Left ventricle myocardium inferior (tissue), 1 donor: ENCODE results near the gene ADGRE3. TPM values are rescaled to one million over a fixed set of nuclear protein-coding genes. Genes with fewer than 3 reads are reported as not detected.
"Not testable (repeated sequence)": the region's sequence is repeated elsewhere in the genome, so short reads cannot be mapped to it uniquely, and the experiment has no call there.

Experiments used
- DNase-seq: peaks from one replicate; pipeline ENCODE4 v3.0.0-alpha.2; 2020
- H3K27ac ChIP-seq: fragments of 200-600 bp; replicated peaks from 2 replicates; pipeline ENCODE4 v1.8.0; 2021
- H3K27me3 ChIP-seq: fragments of 200-600 bp; 2 replicates; pipeline ENCODE4 v1.8.0; 2021; ENCODE audit warnings: low read depth
- H3K36me3 ChIP-seq: fragments of 200-600 bp; 2 replicates; pipeline ENCODE4 v1.8.0; 2021
- H3K4me1 ChIP-seq: fragments of 200-600 bp; 2 replicates; pipeline ENCODE4 v1.8.0; 2021
- H3K4me3 ChIP-seq: fragments of 200-600 bp; 2 replicates; pipeline ENCODE4 v1.8.0; 2021; ENCODE audit warnings: mild to moderate bottlenecking, moderate library complexity
- H3K9me3 ChIP-seq: fragments of 200-600 bp; replicated peaks from 2 replicates; pipeline ENCODE4 v1.8.0; 2021
- intact Hi-C: fragments of 100-400 bp; cut with micrococcal nuclease; formaldehyde crosslinking; loops from one replicate; pipeline ENCODE4 v1.11.0; 2022
- total RNA-seq: library from RNA; stranded (reverse); fragmentation: NEBNext Ultra II Directional; extraction: Animal tissue kit (Norgen Biotek cat#: 25700); gene quantifications from one replicate; pipeline ENCODE4 v1.2.1, GENCODE V29; 2021
- TF ChIP-seq, protein P1 (sequence below): fragments of 200-600 bp; IDR thresholded peaks from 2 replicates; pipeline ENCODE4 v1.8.0; 2021; ENCODE audit warnings: antibody characterized with exemption, mild to moderate bottlenecking, borderline replicate concordance
- donor health status: DM: no; HTN: yes; CAD: no; lungs with severe emphysema.

The ADGRE3 gene
- total RNA-seq, 1 donor from 2014 or later: not detected

DNA sequence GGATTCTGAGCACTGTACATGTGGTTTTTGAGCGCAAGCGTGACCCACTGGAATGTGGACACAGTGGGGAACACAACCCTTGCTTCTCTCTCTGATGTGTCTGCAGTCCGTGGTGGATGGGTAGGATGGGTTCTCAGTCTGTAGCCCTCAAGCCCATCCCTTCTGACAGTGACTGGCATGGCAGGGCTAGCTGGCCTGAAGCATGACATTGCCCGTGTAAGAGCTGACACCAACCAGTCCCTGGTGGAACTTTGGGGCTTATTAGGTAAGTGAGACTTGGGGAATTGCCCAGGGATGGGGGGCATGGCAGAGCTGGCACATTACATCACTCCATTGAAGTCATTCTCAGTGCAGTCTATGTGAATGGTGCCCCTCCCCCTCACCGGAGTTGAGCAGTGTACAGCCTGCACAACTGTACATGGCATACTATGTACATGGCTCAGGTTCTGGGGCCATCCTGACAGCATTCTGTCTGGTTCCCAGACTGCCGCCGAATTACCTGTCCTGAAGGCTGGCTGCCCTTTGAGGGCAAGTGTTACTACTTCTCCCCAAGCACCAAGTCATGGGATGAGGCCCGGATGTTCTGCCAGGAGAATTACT is 75.0 kb downstream of the ADGRE3 start:
- intact Hi-C loops: no loop called here
- peaks cover 23% of the 10 kb centered on the region for H3K27me3 ChIP-seq
- TF ChIP-seq, protein P1, sequence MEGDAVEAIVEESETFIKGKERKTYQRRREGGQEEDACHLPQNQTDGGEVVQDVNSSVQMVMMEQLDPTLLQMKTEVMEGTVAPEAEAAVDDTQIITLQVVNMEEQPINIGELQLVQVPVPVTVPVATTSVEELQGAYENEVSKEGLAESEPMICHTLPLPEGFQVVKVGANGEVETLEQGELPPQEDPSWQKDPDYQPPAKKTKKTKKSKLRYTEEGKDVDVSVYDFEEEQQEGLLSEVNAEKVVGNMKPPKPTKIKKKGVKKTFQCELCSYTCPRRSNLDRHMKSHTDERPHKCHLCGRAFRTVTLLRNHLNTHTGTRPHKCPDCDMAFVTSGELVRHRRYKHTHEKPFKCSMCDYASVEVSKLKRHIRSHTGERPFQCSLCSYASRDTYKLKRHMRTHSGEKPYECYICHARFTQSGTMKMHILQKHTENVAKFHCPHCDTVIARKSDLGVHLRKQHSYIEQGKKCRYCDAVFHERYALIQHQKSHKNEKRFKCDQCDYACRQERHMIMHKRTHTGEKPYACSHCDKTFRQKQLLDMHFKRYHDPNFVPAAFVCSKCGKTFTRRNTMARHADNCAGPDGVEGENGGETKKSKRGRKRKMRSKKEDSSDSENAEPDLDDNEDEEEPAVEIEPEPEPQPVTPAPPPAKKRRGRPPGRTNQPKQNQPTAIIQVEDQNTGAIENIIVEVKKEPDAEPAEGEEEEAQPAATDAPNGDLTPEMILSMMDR: no peak
- H3K27ac ChIP-seq: no peak overlapping the region
- peaks cover 7% of the 10 kb centered on the region for H3K9me3 ChIP-seq
- no peaks in the 10 kb centered on the region for H3K36me3 ChIP-seq
- no peaks in the 10 kb centered on the region for H3K4me1 ChIP-seq
- DNase-seq: no peak
- no peak overlapping the region for H3K4me3 ChIP-seq

DNA sequence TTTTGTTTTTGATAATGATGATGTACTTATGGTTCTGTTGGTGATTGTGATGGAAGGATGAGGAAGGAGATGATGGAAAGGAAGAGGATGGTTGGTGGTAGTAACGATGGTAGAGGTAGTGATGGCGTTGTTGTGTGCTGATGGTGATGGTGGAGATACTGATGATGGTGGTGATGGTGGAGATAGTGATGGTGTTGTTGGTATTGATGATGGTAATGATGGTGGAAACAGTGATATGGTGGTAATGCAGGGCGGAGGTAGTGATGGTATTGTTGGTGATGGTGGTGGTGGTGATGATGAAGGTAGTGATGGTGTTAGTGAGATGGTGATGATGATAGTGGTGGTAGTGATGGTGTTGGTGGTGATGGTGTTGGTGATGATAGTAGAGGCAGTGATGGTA is 79.1 kb downstream of the ADGRE3 start:
- no peak for DNase-seq
- Histone ChIP-seq H3K36me3 (no peaks in the 10 kb centered on the region), H3K9me3 (no peaks in the 10 kb centered on the region), H3K4me1 (no peaks in the 10 kb centered on the region), H3K27ac (no peak overlapping the region), H3K27me3 (peaks cover 35% of the 10 kb centered on the region), H3K4me3 (no peak overlapping the region)
- intact Hi-C loops: no loop called here
- TF ChIP-seq, protein P1: no peak

DNA sequence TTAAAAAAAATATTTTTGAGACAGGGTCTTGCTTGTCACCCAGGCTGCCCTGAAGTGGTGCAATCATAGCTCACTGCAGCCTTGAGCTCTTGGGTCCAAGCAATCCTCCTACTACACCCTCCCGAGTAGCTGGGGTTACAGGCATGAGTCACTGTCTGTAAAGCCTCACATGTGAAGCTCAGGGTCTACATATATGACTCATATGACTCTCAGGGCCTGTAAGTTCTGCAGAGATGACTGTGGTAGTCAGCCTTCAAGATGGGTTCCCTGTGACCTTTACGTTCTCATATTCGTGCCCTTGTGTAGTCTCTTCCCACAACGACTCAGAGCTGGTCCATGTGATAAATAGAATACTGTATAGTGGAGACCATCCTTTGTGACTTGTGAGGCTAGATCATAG is 85.2 kb downstream of the ADGRE3 start:
- H3K4me3 ChIP-seq, H3K27ac ChIP-seq, H3K4me1 ChIP-seq, H3K36me3 ChIP-seq, H3K9me3 ChIP-seq, DNase-seq, intact Hi-C loops: not testable (repeated sequence)
- H3K27me3 ChIP-seq: peaks cover 24% of the 10 kb centered on the region

DNA sequence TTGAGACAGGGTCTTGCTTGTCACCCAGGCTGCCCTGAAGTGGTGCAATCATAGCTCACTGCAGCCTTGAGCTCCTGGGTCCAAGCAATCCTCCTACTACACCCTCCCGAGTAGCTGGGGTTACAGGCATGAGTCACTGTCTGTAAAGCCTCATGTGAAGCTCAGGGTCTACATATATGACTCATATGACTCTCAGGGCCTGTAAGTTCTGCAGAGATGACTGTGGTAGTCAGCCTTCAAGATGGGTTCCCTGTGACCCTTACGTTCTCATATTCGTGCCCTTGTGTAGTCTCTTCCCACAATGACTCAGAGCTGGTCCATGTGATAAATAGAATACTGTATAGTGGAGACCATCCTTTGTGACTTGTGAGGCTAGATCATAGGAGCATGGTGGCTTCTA is 89.5 kb downstream of the ADGRE3 start:
- H3K27me3 ChIP-seq, intact Hi-C loops, H3K4me3 ChIP-seq, H3K4me1 ChIP-seq, DNase-seq, H3K27ac ChIP-seq, H3K9me3 ChIP-seq, H3K36me3 ChIP-seq: not testable (repeated sequence)

DNA sequence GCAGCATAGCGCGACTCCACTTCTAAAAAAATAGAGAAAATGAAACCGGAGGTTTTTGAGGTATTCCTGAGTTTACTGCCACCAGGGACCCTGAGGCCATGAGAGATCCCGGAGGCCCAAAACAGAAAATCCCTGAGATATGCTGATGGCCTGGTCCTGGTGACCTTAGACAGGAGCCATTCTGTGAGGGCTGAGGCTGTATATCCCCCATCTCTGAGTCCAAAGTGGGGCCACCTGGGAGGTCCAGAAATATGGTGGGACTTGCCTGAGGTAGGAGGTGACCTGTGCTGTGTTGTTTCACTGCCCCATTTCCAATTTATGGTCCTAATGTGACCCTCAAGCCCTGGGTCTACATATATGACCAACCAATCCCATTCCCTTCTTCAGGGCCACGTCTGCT is 90.3 kb downstream of the ADGRE3 start:
- DNase-seq, H3K27me3 ChIP-seq, H3K36me3 ChIP-seq, intact Hi-C loops, H3K27ac ChIP-seq, H3K9me3 ChIP-seq, H3K4me1 ChIP-seq, H3K4me3 ChIP-seq: not testable (repeated sequence)

DNA sequence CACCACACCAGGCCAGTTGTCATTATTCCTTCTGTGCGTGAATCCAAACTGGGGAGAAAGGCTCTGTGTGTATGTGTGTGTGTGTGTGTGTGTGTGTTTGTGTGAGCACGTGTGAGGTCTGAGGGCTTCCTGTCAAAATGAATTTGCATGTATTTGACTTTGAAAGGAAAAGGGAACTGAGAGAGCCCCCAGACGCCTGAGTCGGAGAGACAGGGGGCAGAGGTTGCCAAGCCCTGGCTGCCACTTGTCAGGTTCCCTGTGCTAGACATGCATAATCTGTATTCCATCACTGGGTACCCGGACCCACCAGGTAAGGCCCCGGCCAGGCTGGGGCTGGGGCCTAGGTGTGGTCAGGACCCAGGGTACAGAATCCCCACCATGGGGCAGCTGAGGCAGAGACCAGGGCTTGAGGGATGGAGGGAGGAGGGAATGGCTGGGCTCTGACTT is 91.7 kb downstream of the ADGRE3 start, which contains the start of gene CLEC17A:
Gene CLEC17A (plus strand): TSS at position 191 of the 447 bp plus-strand sequence. CDS start 77 bp downstream, at position 268.
- Histone ChIP-seq H3K9me3 (no peaks in the 10 kb centered on the region), H3K27me3 (no peaks in the 10 kb centered on the region), H3K4me3 (no peak within 1 kb of the TSS), H3K4me1 (no peaks in the 10 kb centered on the region), H3K27ac (no peak within 1 kb of the TSS), H3K36me3 (no peaks in the 10 kb centered on the region)
- DNase-seq: no peak
- TF ChIP-seq, protein P1: no peak
- intact Hi-C loops: no loop called here

DNA sequence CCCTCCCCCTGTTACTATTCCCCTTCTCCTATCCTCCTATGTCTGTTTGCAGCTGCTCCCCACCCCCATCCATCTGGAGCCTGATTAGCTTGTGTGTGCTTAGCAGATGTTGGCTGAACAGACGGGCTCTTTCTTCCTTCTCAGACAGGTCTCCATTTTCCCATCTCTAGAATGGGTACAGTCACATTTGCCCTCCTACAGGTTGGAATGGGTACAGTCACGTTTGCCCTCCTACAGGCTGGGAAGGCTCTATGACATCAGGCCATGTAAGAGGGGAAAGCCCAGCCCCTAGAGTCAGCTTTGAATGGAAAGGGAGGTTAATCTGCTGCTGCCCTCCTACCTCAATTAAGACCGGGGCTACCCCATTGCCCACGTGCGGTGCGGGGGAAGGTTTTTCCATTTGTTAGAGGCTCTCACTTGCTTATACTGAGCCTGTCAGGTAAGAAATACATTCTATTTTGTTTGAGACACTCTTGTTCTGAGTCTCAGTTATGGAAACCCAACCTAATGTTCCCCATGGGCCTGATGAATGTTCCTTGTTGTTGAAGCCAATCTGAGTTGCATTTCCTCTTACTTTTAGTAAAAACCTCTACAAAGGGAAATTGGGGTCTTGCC is 93.9 kb downstream of the ADGRE3 start:
- intact Hi-C loops: no loop called here
- no peaks in the 10 kb centered on the region for H3K4me1 ChIP-seq
- no peak for DNase-seq
- H3K27ac ChIP-seq: no peak overlapping the region
- no peaks in the 10 kb centered on the region for H3K27me3 ChIP-seq
- TF ChIP-seq, protein P1: no peak
- no peak overlapping the region for H3K4me3 ChIP-seq
- H3K9me3 ChIP-seq: no peaks in the 10 kb centered on the region
- no peaks in the 10 kb centered on the region for H3K36me3 ChIP-seq
